Mesendoderm (in vitro differentiated cells): ENCODE measurements around the gene DENND5B.
A peak's percentile ranks its signal among the peaks of the same experiment; 100 is the strongest.

Experiments used
- DNase-seq: peaks from one replicate; pipeline ENCODE4 v3.0.0; 2013
- H2AK5ac ChIP-seq: 2 replicates; pipeline ENCODE4 v1.6.1; 2013; ENCODE audit warnings: low read length, inconsistent platforms
- H2BK120ac ChIP-seq: 2 replicates; pipeline ENCODE4 v1.6.1; 2013; ENCODE audit warnings: low read depth, mild to moderate bottlenecking, low read length, moderate library complexity, mixed read lengths
- H2BK15ac ChIP-seq: replicated peaks from 2 replicates; pipeline ENCODE4 v1.6.1; 2013; ENCODE audit warnings: low read depth, mild to moderate bottlenecking, moderate library complexity
- H2BK5ac ChIP-seq: 2 replicates; pipeline ENCODE4 v1.6.1; 2013; ENCODE audit warnings: low read length, inconsistent platforms
- H3K18ac ChIP-seq: 2 replicates; pipeline ENCODE4 v1.6.1; 2013; ENCODE audit warnings: mild to moderate bottlenecking, low read length, mixed read lengths
- H3K23ac ChIP-seq: one replicate; pipeline ENCODE4 v1.6.1; 2013; ENCODE audit warnings: low read length
- H3K27ac ChIP-seq: 2 replicates; pipeline ENCODE4 v1.5.1; 2013; ENCODE audit warnings: low read depth, mild to moderate bottlenecking, inconsistent platforms, low read length, moderate library complexity
- H3K27me3 ChIP-seq: 2 replicates; pipeline ENCODE4 v1.6.1; 2013; ENCODE audit warnings: low read length, control low read depth, mild to moderate bottlenecking, inconsistent platforms; ENCODE audit not compliant: insufficient read depth, poor library complexity
- H3K36me3 ChIP-seq: 2 replicates; pipeline ENCODE4 v1.6.1; 2013; ENCODE audit warnings: low read length, inconsistent platforms; ENCODE audit not compliant: control insufficient read depth, insufficient read depth
- H3K4ac ChIP-seq: one replicate; pipeline ENCODE4 v1.6.1; 2013; ENCODE audit warnings: low read depth, mild to moderate bottlenecking, low read length, moderate library complexity
- H3K4me1 ChIP-seq: 2 replicates; pipeline ENCODE4 v1.6.1; 2013; ENCODE audit warnings: low read depth, low read length, inconsistent platforms; ENCODE audit not compliant: control insufficient read depth
- H3K4me2 ChIP-seq: 2 replicates; pipeline ENCODE4 v1.6.1; 2013; ENCODE audit warnings: low read length
- H3K4me3 ChIP-seq: 2 replicates; pipeline ENCODE4 v1.5.1; 2013; ENCODE audit warnings: mild to moderate bottlenecking, low read length
- H3K56ac ChIP-seq: one replicate; pipeline ENCODE4 v1.6.1; 2013; ENCODE audit warnings: low read length
- H3K79me1 ChIP-seq: 2 replicates; pipeline ENCODE4 v1.6.1; 2013; ENCODE audit warnings: low read length, inconsistent platforms
- H3K79me2 ChIP-seq: 2 replicates; pipeline ENCODE4 v1.6.1; 2013; ENCODE audit warnings: mild to moderate bottlenecking, low read length; ENCODE audit not compliant: control insufficient read depth, insufficient read depth
- H3K9ac ChIP-seq: 2 replicates; pipeline ENCODE4 v1.6.1; 2013; ENCODE audit warnings: low read length, inconsistent platforms
- H4K5ac ChIP-seq: one replicate; pipeline ENCODE4 v1.6.1; 2013; ENCODE audit warnings: low read length
- H4K8ac ChIP-seq: one replicate; pipeline ENCODE4 v1.6.1; 2013; ENCODE audit warnings: low read depth, mild to moderate bottlenecking, control low read depth, low read length, moderate library complexity
- WGBS: extraction: QIAGEN DNeasy Blood & Tissue Kit; methylation state at CpG from one replicate; pipeline ENCODE4 v1.1.7; 2013; ENCODE audit warnings: low lambda C conversion rate, missing lambda C conversion rate; ENCODE audit not compliant: insufficient coverage; ENCODE audit errors: extremely low coverage; 5-methylcytosine and 5-hydroxymethylcytosine counted together

The DENND5B gene

DNA sequence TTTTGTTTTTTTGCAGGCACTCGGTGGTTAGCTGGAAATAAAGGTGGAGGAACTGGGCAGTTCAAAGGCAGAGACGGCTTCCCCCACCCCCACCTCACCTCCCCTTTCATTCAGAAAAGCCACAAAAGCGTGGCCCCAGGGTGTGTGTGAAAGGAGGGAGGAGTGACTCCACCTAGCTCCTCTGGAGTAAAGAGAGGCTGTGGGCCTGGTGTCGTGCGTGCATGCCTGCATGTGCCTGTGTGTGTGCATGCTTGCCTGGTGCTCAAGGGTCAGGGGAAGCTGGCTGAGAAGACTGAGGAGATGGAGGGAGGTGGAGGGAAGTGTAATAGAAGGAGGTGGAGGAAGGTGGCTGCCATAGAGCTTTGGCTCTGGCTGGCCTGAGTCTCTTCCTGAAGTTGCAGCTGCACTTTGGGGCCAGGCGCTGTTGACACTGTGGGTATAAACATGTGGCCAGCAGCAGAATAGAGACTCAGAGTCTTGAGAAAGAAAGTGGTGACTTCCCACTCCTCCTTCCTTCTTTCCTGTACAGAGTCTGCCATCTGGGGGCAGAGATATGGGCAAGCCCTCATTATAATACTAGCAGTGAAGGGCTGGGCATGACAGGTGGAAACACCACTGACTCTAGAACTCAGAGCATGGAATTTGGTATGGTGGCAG lies 228.0 kb downstream of the DENND5B start:
- Histone ChIP-seq H2AK5ac (peak overlapping the region; percentile 49), H3K56ac (peak overlapping the region; percentile 90), H3K4me2 (no peak overlapping the region), H2BK15ac (no peak overlapping the region), H4K8ac (no peak overlapping the region), H3K79me2 (no peaks in the 10 kb centered on the region), H3K27ac (peak overlapping the region; percentile 72), H3K27me3 (no peaks in the 10 kb centered on the region), H3K4ac (peak overlapping the region; percentile 45), H3K4me3 (no peak overlapping the region), H4K5ac (peak overlapping the region; percentile 71), H2BK120ac (no peak overlapping the region), H2BK5ac (peak overlapping the region; percentile 63), H3K9ac (peak overlapping the region; percentile 60), H3K36me3 (no peaks in the 10 kb centered on the region), H3K23ac (no peak overlapping the region), H3K4me1 (peaks cover 15% of the 10 kb centered on the region), H3K18ac (peak overlapping the region; percentile 63), H3K79me1 (no peaks in the 10 kb centered on the region)
- WGBS = no CpG with 5 or more reads among the region's 6 CpGs
- peak; percentile 80 for DNase-seq

DNA sequence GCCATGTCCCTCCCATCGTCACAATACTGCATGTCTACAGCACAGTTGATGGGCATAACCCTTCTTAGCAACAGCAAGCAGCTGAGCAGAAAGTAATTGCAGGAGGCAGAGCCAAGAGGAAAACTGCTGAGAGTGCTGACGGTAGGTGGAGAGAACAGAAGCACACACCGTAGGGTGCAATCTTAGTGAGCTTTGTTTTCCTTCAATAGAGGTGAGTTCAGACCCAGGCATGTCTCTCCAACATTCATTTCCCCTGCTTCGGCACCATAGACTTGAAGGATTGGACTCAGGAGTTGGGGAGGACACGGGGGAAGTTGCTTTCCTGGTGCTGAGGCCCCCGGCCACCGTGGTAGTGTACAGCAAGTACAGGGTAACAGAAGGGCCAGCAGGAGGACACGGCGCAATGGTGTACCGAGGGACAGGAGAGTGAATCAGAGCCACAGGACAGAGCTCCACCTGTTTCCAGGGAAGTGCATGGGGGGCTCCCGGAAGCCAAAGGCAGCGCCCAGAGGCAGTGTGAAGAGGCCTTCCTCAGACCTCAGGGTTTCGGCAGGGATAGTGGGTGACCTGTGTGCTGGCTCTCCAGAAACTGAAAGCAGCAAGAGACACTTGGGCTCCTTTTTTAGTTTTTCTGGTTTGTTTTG lies 228.7 kb downstream of the DENND5B start:
- Histone ChIP-seq H3K4me1 (peaks cover 15% of the 10 kb centered on the region), H3K4me2 (peak overlapping the region; percentile 53), H2AK5ac (no peak overlapping the region), H2BK120ac (no peak overlapping the region), H3K79me2 (no peaks in the 10 kb centered on the region), H3K4ac (peak overlapping the region; percentile 26), H3K9ac (peak overlapping the region; percentile 60), H3K79me1 (no peaks in the 10 kb centered on the region), H4K8ac (no peak overlapping the region), H2BK5ac (peak overlapping the region; percentile 93), H3K27me3 (no peaks in the 10 kb centered on the region), H3K4me3 (no peak overlapping the region), H3K27ac (peak overlapping the region; percentile 72), H3K36me3 (no peaks in the 10 kb centered on the region), H4K5ac (peak overlapping the region; percentile 71), H3K23ac (peak overlapping the region; percentile 89), H3K56ac (peak overlapping the region; percentile 90), H3K18ac (peak overlapping the region; percentile 63), H2BK15ac (no peak overlapping the region)
- peak; percentile 69 for DNase-seq
- WGBS = no CpG with 5 or more reads among the region's 13 CpGs

DNA sequence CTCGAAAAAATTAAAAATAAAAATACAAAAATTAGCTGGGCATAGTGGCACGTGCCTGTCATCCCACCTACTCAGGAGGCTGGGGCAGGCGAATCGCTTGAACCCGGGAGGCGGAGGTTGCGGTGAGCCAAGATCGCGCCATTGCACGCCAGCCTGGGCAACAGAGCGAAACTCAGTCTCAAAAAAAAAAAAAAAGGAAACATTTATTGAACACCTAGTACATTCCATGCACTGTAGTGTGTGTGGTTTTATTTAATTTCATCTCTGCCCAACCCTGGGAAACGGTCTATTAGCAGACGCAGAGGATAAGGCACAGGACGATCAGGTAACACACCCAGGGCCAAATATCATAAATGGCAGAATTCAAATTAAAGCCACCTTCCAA lies 229.2 kb downstream of the DENND5B start:
- H2BK5ac ChIP-seq = no peak overlapping the region
- no peak overlapping the region for H3K4ac ChIP-seq
- no peak overlapping the region for H2BK120ac ChIP-seq
- H3K36me3 ChIP-seq = no peaks in the 10 kb centered on the region
- no peaks in the 10 kb centered on the region for H3K79me2 ChIP-seq
- H3K9ac ChIP-seq = peak overlapping the region; percentile 60
- H3K56ac ChIP-seq = peak overlapping the region; percentile 90
- no peak for DNase-seq
- no peak overlapping the region for H3K4me2 ChIP-seq
- H3K4me1 ChIP-seq = peaks cover 15% of the 10 kb centered on the region
- H4K5ac ChIP-seq = no peak overlapping the region
- no peaks in the 10 kb centered on the region for H3K79me1 ChIP-seq
- no peak overlapping the region for H3K18ac ChIP-seq
- no peak overlapping the region for H3K27ac ChIP-seq
- H4K8ac ChIP-seq = no peak overlapping the region
- H2AK5ac ChIP-seq = no peak overlapping the region
- WGBS = no CpG with 5 or more reads among the region's 14 CpGs
- no peaks in the 10 kb centered on the region for H3K27me3 ChIP-seq
- H3K4me3 ChIP-seq = no peak overlapping the region
- no peak overlapping the region for H2BK15ac ChIP-seq
- H3K23ac ChIP-seq = no peak overlapping the region

DNA sequence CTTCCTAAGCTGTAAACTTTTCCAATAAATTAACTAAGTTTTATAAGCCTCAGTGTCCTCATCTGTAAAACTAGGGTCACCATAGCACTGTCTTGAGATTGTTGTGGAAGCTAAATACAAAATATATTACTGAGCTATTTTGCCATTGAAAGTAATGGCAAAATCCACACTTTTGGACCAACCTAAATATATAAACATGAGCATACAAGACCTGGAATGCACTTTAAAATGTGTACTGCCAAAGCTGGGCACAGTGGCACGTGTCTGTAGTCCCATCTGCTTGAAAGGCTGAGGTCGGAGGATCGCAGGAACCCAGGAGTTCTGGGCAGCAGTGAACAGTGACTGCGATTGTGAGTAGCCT lies 235.2 kb downstream of the DENND5B start:
- H3K4me2 ChIP-seq = no peak overlapping the region
- no peaks in the 10 kb centered on the region for H3K79me2 ChIP-seq
- no peak overlapping the region for H2BK15ac ChIP-seq
- DNase-seq = no peak
- no peak overlapping the region for H2AK5ac ChIP-seq
- H3K23ac ChIP-seq = no peak overlapping the region
- H3K36me3 ChIP-seq = no peaks in the 10 kb centered on the region
- WGBS = no CpG with 5 or more reads among the region's 4 CpGs
- H4K8ac ChIP-seq = no peak overlapping the region
- H4K5ac ChIP-seq = no peak overlapping the region
- H3K27me3 ChIP-seq = no peaks in the 10 kb centered on the region
- H3K4me1 ChIP-seq = no peaks in the 10 kb centered on the region
- H3K9ac ChIP-seq = no peak overlapping the region
- H3K27ac ChIP-seq = no peak overlapping the region
- no peak overlapping the region for H3K56ac ChIP-seq
- H3K18ac ChIP-seq = no peak overlapping the region
- no peak overlapping the region for H2BK120ac ChIP-seq
- no peak overlapping the region for H3K4ac ChIP-seq
- H2BK5ac ChIP-seq = no peak overlapping the region
- H3K4me3 ChIP-seq = no peak overlapping the region
- no peaks in the 10 kb centered on the region for H3K79me1 ChIP-seq

DNA sequence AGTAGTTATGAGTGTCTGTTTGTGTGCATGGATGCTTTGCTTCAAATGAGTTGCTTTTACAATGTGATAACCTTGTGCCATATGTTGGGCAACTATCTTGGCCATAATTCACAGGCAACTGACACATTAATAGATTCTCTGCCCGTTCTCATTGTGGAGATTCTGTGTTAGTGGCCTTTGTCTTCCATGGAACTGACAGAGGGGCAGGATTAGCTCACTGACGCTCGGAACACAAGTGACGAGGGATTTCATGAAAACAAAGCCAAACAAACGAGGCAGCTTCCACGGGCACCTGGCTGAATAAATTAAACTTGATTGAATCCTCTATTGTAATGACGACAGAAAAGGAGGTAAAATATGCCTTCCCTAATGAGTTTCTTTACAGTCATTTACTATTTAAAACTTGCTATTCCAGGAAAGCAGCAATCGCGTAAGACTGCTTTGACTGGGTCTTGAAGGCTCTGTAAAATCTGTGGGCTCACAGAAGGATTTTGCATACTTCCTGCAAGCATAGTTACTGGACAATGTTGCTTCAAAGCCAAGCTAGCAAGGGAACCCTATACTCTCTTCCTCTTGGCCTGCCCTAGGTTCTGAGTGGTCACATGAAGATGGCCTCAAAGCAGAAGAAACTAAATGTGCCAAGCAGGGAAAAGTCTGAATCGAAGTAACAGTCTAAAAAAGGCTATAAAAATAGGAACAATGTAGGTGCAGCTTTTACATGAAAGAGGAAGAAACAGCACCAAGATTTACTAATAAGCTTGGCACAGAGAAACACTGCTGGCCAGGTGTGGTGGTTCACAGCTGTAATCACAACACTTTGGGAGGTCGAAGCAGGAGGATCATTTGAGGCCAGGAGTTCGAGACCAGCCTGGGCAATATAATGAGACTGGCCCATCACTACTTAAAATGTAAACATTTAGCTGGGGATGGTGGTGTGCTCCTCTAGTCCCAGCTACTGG lies 236.9 kb downstream of the DENND5B start:
- Histone ChIP-seq H3K56ac (no peak overlapping the region), H2BK5ac (no peak overlapping the region), H2AK5ac (no peak overlapping the region), H3K9ac (no peak overlapping the region), H3K23ac (no peak overlapping the region), H3K4me2 (no peak overlapping the region), H4K5ac (no peak overlapping the region), H4K8ac (no peak overlapping the region), H3K27me3 (no peaks in the 10 kb centered on the region), H3K18ac (no peak overlapping the region), H3K4me1 (no peaks in the 10 kb centered on the region), H3K79me2 (no peaks in the 10 kb centered on the region), H2BK120ac (no peak overlapping the region), H3K36me3 (no peaks in the 10 kb centered on the region), H3K4ac (no peak overlapping the region), H3K27ac (no peak overlapping the region), H3K4me3 (no peak overlapping the region), H2BK15ac (no peak overlapping the region), H3K79me1 (no peaks in the 10 kb centered on the region)
- WGBS = no CpG with 5 or more reads among the region's 12 CpGs
- no peak for DNase-seq
